SH-SY5Y (cell line): Measurements from ENCODE around the gene POU2F1.

Experiments used
- GATA2 ChIP-seq: IDR thresholded peaks from 2 replicates; pipeline ENCODE4 v1.6.1; 2011; ENCODE audit warnings: mild to moderate bottlenecking, low read depth, low read length
- GATA3 ChIP-seq: IDR thresholded peaks from 2 replicates; pipeline ENCODE4 v1.6.1; 2011; ENCODE audit warnings: low read depth, mild to moderate bottlenecking, low read length, moderate library complexity

DNA sequence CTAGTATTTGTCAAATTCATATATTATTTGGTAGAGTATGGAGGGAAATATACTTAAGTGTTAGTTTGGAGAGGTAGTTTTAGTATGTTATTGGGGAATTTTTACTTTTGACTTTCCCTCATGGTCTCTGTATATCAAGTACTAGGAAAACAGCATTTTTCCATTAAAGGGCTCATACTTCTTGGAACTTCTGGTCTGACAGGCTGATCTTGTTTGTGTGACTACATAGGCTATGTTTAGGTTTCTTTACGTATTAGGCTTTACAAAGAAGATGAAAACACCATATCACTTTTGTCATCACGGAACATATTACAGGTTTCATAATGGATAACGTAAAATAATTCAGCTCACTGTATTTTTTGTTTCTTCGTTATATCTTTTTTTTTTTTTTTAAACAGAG is 30.8 kb downstream of the POU2F1 start:
- TF ChIP-seq GATA2 (no peak), GATA3 (no peak)
